HG03045 (cell line): Measurements from ENCODE around the gene MOCS2.

Experiments used
- ATAC-seq: cut with Tn5 transposase; IDR thresholded peaks from one replicate; pipeline ENCODE4 v1.9.1; 2021; ENCODE audit warnings: mild to moderate bottlenecking, moderate library complexity; ENCODE audit not compliant: unreplicated experiment

The MOCS2 gene

DNA sequence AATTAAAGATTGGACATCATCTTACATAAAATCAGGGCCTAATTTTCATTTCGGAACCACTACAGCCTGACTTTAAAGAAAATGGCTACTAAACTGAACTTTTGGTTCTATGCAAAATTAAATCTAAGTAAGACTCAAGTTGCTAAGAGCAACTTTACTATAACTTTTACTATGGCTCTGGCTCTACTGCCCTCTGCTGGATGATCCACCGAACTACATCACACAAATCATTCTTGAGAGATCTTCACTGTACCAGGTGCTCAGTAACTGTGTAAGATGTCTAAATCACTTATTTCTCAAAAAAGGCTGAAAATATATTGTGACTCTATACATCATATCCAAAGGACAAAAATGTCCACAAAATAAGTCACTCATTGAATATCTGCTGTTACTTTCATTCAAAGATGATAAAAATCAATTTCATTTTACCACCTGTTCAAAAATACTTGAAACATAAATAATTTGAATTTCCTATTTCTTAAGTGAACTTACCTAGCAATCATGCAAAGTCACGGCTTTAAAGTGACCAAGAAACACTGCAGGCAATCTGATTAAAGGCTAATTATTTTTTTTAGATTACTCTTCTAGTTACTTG lies 13.5 kb downstream of the MOCS2 start:
- ATAC-seq = peak; percentile 64

DNA sequence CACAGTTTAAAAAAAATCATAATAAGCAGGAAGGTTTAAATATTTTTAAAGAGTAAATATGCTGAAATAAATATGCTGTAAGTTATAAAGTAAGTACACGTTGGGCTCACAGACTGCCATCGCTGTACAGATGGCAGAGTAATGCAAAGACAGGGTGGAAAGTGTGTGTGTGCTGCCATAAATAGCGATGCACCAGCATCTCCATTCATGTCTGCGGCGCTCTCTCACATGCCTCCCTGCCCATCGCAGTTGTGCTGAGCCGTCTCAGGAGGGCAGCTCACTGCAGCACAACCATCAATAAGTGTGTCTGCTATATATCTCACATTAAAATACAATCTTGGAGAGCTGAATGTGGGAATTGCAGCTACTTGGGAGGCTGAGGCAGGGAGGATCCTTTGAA lies 14.3 kb downstream of the MOCS2 start:
- no peak for ATAC-seq

DNA sequence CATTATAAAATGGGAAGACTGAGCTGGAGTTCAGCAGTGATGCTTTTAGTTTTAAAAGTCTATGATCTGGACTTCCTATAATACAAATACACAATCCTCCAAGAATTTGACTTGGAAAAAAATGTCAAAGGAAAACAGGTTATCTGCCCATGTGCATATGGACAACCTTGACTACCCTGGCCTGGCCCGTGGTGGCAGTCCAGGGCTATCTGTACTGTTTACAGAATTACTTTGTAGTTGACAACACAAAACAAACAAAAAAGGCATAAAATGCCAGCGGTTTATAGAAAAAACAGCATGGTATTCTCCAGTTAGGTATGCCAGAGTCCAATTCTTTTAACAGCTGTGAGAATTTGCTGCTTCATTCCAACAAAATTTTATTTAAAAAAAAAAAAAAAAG lies 17.3 kb downstream of the MOCS2 start:
- ATAC-seq = no peak

DNA sequence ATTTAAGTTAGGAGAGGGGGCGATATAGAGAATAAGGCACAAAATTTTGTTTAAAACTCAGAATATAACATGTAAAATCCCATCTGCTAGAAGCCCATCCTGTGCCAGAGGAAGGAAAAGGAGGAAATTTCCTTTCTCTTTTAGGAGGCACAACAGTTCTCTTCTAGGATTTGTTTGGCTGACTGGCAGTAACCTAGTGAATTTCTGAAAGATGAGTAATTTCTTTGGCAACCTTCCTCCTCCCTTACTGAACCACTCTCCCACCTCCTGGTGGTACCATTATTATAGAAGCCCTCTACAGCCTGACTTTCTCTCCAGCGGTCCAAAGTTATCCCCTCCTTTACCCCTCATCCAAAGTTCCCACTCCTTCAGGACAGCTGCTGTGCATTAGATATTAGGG lies 18.3 kb downstream of the MOCS2 start:
- ATAC-seq = no peak

DNA sequence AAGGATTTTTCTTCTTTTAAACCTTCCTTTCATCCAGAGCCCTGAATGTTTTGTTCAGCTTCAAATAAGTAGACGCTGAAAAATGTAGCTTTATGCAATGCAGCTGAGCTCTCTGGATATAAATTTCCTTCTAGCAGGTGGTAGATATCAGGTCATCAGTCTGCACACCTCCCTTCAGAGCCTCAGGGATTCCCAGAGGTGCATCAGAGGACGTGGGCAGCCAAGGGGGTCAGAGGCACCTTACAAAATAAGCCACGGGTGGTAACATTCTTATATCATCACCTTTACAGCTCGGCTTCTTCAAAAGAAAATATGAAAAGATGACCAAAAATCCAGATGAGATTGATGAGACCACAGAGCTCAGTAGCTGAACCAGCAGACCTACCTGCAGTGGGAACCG lies 19.3 kb downstream of the MOCS2 start:
- ATAC-seq = no peak

DNA sequence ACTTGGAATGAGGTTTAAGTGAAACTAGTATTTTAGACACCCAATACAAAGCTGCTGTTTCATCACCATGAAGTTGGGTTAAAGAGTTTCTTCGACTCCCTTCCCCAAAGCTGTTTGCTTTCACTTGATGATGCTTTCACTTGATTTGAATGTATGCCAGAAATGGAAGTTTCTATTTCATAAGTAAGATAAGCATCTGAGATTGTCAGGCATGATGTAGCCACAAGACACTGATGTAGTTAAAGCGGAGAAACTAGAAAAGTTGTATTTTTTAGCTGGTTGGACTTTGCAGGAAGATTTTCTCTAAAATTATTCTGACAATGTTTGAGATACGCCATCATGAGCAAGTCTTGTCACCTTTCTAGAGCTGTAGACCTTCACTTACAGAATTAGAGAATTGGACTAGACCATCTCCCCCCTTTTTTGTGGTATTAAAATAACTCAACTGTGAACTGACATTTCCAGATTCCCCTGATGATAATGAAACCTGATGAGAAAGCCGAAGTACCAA lies 20.0 kb downstream of the MOCS2 start:
- ATAC-seq = peak; percentile 89

DNA sequence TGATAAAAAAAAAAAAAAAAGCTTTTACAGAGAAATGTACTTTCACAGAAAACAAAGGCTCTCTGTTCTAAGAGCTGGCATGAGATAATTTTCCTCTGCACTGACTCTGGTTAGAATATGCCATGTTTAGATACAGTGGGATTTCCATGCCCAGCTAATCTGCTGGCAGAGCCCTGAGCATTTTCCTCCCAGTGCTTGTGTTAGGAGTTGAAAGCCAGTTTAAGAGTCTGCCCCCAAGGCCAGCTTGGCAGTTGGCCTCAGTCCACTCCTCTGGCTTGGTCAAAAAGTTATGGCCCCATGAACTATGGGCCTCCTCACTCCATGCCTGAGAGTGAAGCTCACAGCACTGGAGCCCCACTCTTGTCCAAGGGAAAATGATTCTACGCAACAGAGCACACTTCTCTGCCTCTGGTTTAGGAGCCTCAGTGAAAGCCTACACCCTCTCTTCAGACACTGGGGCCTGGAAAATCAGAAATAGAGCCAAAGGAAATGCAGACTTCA lies 21.9 kb downstream of the MOCS2 start:
- ATAC-seq = no peak

DNA sequence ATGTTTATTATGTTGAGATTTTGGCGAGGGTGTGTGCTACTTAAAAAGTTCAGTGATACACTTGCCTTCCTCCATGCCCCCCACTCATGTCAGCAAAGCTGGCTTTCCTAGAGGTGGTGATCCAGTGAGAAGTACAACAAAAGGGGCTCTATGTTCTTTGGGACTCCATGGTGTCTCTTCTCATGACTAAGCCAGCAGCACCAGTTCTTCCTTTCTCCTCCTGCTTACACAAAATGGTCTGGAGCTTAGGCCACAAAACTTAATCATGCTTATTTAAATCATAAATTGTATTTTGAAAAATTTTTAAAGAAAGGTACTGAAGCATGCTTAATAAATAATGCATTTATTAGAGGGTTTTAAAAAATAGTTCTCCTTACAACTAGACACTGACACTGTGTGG lies 22.4 kb downstream of the MOCS2 start:
- no peak for ATAC-seq

DNA sequence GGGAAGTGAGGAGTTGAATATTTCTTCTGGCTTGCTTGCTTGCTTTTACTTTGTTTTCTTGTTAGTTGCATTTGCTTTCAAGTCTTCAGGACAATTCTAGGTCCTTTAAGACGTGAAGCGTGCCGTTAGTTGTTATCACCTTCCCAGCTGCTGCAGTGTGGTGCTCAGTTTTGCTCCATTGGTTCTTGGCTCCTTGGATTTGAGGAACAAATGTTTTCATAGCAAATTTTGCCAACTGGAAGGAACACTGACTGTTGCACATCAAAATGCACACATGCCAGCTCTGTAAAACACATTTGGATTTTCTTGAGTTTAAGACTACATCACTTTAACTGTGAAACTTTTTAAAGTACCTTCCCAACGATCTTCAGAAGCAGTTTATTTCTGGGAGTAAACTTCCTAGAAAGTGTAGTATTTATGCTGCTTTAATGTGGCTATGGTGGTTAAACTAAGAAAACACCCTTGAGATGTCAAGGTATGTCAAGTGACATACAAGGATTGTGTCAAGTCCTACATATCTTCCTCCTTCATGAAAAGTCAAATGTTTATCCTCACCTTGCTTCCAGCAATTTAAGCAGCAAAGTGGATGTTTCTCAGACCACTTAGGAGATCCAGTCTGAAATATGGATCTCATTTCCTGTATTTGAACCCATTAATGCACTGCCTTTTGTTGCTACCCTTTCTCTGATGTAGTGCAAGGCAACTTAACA lies 24.9 kb downstream of the MOCS2 start:
- ATAC-seq = no peak

DNA sequence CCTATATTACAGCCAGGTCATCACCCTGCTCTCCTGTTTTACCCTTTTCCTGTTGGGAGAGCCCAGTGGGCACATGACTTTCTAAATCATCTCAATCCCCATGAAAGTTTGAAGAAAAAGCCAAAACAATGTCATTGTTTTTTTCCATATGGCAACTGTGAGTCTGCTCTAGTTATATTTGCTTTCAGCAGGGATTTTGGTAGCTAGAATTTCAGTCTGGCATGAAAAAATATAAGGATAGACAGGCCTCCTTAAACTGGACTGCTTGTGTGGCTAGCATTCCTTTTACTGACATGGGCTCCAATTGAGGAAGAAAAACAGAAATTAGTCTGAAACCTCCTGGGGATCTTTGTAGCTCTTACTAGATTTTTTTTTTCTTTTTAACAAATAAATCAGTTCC lies 25.6 kb downstream of the MOCS2 start:
- ATAC-seq = no peak

DNA sequence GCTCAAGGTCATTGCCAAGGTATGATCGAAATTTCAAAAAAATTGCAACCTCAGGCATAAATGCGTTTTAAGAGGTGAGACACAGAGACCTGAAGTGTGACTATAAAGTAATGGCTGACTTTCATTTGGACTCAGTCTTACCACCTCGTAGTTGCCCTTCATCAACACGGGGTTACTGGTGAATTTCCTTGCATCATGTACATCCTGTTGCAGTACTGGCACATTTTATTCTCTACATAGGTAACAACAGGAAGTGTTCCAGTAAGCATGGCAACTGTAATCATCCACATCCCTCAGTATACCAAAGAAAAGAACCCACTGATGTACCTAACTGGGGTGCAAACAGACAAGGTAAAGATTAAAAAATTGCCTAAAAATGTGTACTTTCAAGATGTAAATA lies 29.3 kb downstream of the MOCS2 start:
- ATAC-seq = no peak

DNA sequence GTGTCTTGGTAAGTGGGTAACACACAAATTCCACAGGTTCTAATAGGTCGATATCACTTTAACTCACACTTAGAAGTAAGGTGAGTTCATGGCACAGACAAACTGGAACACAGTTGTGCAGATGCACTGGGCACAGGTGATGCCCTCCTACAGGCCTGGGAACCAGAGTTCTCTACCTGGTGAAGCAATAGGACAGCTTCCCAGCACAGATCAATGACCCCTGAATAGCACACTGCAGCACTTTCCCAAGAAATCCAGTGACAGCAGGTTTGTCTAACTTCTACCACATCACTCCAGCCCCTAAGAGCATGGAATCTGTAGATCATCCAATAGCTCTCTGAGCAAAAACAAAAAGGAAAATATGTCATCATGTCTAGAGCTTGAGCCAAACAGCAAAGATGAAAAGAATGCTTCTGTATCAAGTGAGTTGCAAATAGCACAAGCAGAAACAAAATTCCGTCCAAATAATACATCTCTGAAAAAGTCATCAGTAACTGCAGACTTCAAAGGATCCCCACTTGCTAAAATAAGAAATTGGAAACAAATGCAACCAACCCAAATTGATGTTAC lies 33.5 kb downstream of the MOCS2 start:
- ATAC-seq = no peak

DNA sequence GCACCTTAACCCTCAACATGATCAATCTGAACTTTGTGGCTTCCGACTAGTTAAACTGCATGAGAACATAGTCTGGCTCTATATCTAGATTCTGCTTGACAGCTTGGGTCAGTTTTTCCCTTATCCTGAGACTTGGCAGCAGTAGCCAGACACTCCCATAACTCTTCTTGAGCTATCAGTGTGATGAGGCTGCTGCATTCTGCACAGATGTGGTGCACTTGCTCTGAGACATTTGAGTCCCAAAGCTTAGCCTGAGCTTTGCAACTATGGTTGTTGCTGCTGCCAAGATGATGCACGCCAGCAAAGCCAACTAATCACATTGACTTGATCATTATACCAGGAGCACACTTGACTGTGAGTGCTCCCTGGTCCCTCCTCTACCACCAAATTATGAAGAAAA lies 36.2 kb downstream of the MOCS2 start:
- ATAC-seq = no peak

DNA sequence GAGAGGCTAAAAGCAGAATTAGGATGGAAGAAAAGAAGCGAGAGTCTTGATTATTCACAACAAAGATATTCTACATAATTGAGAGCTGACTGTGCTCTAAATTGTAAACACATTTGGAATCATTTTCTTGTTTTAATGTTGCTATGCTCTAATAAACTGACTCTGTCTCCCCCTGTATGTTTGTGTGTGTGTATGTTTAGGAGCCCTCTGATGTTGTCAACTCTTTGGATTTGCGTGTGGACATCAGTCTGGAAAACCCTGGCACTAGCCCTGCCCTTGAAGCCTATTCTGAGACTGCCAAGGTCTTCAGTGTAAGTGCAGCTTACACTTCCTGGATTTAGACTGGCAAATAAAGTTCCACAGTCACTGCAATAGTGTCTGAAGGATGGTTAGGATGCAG lies 37.8 kb downstream of the MOCS2 start:
- ATAC-seq = no peak

DNA sequence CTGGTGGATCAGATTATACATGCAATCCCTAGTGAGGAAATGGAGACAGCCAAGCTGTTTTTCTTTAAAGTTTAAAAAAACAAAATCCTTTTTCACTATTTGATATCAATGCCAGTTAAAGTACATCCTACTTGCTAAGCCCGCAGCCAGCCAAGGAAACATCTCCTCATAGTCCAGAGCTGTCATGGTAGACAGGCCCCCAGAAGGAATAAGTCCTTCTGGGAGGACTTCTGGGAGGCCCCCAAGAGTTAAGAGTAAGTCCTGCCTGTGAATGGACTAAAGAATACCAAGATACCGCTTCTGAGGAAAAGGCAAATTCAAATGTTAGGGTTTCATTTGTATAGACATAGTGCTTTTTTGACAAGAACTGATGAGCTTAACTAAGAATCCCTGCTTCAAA lies 38.3 kb downstream of the MOCS2 start:
- ATAC-seq = no peak

DNA sequence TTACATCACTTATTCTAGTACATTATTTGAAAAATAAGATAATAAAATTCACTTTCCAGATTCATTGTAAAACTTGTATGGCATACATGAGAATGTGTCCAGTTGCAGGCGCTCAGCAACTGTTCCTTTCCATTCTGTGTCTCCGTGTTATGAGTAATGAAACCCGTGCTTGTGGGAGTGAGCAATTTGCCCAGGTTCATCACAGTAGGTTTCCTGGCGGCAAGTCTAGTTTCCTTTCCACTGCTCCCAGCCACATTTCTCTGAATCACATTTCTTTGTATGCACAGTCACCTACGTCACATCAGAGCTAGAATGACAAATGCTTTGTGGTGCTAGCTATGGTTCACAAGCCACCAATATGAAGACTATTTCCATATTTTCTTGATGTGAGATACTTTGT lies 39.9 kb downstream of the MOCS2 start:
- ATAC-seq = no peak

DNA sequence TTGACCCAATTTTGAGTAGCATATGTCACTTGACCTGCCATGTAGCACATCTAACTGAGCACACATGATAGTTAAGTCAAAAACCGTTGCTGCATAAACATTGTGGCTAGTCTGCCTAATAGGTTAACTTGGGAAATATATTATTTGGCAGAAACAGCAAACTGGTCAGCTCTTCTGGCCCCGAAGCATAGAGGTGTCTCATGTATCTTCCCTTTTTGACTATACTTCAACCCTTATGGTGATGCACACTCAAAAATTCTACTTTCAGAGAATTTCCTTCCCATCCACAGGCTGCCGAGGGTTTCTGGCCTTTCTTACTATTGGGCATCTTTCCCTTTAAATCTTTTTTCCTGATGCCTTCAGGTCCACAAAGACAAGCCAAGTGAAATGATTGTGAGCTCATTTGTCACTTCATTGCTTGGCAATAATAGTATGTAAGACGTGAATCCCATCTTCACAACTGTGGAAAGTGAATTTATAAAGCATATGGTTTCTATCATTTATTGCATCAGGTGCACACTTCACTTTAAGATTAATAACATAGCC lies 41.2 kb downstream of the MOCS2 start:
- ATAC-seq = no peak

DNA sequence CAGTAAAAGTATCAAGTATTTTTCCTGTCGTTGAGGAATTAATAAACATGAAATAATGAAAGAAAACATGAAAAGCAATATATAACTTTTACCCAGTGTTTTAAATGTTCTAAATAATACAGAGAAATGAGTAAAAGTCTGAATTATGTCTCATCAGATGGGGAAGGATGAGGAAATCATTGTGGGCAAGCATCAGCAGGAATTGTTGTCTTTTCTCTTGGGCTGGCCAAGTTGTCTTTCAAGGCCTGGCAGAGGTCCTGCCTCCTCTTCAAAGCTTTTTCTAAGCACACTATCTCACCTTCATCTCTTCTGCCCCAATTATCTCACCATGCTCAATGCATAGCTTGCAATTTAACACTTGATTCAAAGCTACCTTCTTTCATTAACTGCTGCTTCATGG lies 41.9 kb downstream of the MOCS2 start:
- ATAC-seq = no peak

DNA sequence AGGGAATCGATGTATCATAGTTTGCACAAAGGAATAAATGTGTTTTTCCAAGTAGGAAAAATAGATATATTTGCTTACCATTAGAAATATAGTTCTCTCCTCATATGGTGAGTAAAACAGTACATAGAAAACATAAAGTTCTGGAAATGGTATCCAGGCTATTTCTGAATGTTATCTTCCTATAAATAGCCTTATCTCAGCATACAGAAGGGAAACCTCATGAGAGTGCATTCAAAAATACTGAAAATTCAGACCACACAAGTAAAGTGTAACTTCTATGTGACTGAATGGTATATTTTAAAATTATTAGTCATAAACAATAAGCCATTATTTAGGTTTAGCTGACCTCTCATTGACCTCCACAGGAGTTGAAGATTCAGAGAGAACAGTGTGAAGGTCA lies 43.5 kb downstream of the MOCS2 start:
- ATAC-seq = no peak

DNA sequence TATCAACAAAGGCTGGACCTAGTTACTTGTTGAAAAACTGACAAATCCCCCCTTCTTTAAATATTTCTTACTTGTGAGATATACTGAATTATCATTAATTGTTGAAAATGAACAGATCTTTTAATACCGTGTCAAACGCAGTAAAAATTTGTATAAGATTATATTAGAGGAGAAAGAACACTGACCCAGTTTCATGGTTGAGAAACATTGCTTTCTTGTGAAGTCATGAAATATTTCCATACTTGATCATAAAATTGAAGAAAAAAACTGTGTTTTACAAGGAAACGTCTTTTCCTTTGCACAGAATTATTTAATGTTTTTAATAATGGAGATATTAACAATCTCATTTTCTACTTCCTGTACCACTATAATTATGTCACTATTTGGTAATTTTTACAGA lies 45.8 kb downstream of the MOCS2 start:
- ATAC-seq = no peak

DNA sequence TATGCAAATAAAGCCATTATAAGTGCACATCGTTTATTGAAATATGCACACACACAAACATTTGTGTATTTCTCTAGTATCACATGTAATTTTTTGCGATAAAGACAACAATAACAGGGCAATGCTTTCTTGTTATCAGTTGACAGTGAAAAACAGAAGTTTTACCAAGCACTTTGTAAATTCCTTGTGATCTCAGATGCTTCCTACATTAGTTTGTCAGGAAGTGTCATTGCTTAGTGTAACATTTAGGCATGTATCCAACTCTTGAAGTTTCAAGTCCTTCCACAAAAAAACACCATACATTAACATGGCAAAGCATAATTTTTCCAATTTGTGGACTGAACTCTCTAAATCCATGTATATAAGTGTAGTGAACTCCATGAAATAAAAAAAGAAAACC lies 46.4 kb downstream of the MOCS2 start:
- no peak for ATAC-seq

DNA sequence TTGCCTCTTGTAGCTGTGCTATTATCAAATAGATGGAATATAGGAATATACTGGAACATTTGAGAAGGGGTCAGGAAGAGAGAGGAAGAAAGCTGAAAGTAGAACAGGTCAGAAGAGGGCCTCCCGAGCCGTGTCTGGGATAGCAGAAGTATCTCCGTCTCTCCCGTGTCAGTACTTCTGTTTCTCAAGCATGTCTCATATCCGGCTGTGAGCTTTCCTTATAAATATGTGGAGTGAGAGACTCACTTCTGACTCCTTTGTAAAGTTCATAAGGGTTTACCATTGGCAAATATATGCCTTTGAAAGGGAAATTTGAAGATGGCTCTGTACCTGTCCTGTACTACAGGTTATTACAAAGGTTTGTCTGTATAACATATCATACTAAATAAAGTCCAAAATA lies 50.3 kb downstream of the MOCS2 start:
- no peak for ATAC-seq
